ENCODE data around the gene ZNF138. TPM values are rescaled to one million over a fixed set of nuclear protein-coding genes. Genes with fewer than 3 reads are reported as not detected.

Gene ZNF138
- total RNA-seq, 2 experiments from 2014 or later = 5.6 to 7.3 TPM

DNA sequence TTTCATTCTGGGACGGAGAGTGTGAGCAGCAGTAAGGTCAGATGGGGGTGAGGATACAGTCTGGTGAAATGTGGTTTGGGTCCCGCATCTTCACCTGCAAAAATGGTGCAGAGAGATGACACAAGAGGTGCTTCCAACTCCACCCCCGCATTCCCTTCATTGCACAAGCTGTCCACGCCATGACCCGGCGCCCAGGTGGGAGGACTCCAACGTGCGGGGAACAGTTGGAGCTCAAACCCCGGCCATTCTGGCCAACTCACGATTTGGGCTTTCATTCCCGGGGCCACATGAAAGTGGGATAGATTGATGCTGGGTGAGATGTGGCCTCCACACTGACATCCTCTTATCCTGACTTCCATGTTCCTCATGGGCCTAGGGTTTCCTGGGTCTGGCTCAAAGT is 74.3 kb downstream of the ZNF138 start:
- Mint-ChIP-seq H3K27me3 (no peaks in the 10 kb centered on the region), H3K9me3 (no peaks in the 10 kb centered on the region), H3K4me3 (no peak overlapping the region), H3K27ac (no peak overlapping the region), H3K36me3 (ENCODE audit: low read depth) (no peaks in the 10 kb centered on the region), H3K4me1 (ENCODE audit: low read depth) (no peaks in the 10 kb centered on the region)
- ChIA-PET CTCF (no interaction called here), POLR2A (no interaction called here)
- intact Hi-C loops (cut with DNase I, micrococcal nuclease) = no loop called here
- DNase-seq = no peak
- Histone ChIP-seq H3K4me1 (ENCODE audit: insufficient read depth, low read length) (no peaks in the 10 kb centered on the region), H3K4me3 (ENCODE audit: low read length) (no peak overlapping the region), H3K27me3 (ENCODE audit: control insufficient read depth in 1 of 2, insufficient read depth in 2 of 2, low read length in 2 of 2) (no peaks in the 10 kb centered on the region), H3K9me3 (ENCODE audit: control insufficient read depth in 1 of 2, insufficient read depth in 1 of 2, low read length in 2 of 2) (peaks cover 0 to 39% of the 10 kb centered on the region in 2 experiments), H3K36me3 (ENCODE audit: insufficient read depth, low read length) (no peaks in the 10 kb centered on the region), H3K27ac (ENCODE audit: low read depth in 1 of 2, low read length in 2 of 2) (no peak overlapping the region)
- TF ChIP-seq, protein P1, sequence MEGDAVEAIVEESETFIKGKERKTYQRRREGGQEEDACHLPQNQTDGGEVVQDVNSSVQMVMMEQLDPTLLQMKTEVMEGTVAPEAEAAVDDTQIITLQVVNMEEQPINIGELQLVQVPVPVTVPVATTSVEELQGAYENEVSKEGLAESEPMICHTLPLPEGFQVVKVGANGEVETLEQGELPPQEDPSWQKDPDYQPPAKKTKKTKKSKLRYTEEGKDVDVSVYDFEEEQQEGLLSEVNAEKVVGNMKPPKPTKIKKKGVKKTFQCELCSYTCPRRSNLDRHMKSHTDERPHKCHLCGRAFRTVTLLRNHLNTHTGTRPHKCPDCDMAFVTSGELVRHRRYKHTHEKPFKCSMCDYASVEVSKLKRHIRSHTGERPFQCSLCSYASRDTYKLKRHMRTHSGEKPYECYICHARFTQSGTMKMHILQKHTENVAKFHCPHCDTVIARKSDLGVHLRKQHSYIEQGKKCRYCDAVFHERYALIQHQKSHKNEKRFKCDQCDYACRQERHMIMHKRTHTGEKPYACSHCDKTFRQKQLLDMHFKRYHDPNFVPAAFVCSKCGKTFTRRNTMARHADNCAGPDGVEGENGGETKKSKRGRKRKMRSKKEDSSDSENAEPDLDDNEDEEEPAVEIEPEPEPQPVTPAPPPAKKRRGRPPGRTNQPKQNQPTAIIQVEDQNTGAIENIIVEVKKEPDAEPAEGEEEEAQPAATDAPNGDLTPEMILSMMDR (IDR thresholded peaks at IDR 0.05) = no peak
- ATAC-seq (ENCODE audit: poor library complexity) = no peak

DNA sequence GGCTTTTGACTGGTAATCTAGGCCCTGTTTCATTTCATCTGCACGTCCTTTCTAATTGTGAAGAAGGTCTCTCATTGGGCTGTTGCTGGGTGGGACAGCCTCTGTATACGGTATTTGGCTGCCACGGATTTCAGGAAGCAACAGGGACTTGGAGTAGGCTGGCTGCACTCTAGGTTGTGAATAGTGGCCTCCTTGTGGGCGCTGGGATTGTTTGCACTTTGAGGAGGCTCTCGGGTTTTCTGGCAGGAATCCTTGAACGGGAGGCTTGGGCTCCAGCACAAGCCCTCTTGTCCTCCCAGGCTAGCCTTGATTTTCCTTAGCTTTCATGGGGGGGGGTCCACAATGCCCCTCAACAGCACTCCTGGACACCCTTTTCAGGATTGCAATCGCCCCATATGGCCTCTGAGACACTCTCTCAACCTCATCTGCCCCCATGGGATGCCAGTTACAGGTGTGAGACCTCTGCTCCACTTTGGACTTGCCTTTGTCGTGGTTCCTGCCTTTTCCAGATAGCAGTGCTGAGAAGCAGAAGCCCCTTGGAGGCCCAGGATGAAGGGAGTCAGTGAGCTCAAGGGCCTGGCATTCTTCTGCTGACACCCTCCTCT is 75.0 kb downstream of the ZNF138 start:
- intact Hi-C loops (cut with DNase I, micrococcal nuclease) = no loop called here
- H3K27me3 ChIP-seq (ENCODE audit: control insufficient read depth in 1 of 2, insufficient read depth in 2 of 2, low read length in 2 of 2) = no peaks in the 10 kb centered on the region
- H3K27ac Mint-ChIP-seq = no peak overlapping the region
- DNase-seq = no peak
- H3K36me3 ChIP-seq (ENCODE audit: insufficient read depth, low read length) = no peaks in the 10 kb centered on the region
- ChIA-PET POLR2A (no interaction called here), CTCF (no interaction called here)
- peaks cover 0 to 36% of the 10 kb centered on the region in 2 experiments for H3K9me3 ChIP-seq (ENCODE audit: control insufficient read depth in 1 of 2, insufficient read depth in 1 of 2, low read length in 2 of 2)
- ATAC-seq (ENCODE audit: poor library complexity) = no peak
- TF ChIP-seq, protein P1 (IDR thresholded peaks at IDR 0.05) = no peak
- H3K27me3 Mint-ChIP-seq = no peaks in the 10 kb centered on the region
- no peaks in the 10 kb centered on the region for H3K4me1 Mint-ChIP-seq (ENCODE audit: low read depth)
- H3K4me3 Mint-ChIP-seq = no peak overlapping the region
- no peaks in the 10 kb centered on the region for H3K36me3 Mint-ChIP-seq (ENCODE audit: low read depth)
- H3K27ac ChIP-seq (ENCODE audit: low read depth in 1 of 2, low read length in 2 of 2) = no peak overlapping the region
- no peaks in the 10 kb centered on the region for H3K9me3 Mint-ChIP-seq
- H3K4me1 ChIP-seq (ENCODE audit: insufficient read depth, low read length) = no peaks in the 10 kb centered on the region
- H3K4me3 ChIP-seq (ENCODE audit: low read length) = no peak overlapping the region

DNA sequence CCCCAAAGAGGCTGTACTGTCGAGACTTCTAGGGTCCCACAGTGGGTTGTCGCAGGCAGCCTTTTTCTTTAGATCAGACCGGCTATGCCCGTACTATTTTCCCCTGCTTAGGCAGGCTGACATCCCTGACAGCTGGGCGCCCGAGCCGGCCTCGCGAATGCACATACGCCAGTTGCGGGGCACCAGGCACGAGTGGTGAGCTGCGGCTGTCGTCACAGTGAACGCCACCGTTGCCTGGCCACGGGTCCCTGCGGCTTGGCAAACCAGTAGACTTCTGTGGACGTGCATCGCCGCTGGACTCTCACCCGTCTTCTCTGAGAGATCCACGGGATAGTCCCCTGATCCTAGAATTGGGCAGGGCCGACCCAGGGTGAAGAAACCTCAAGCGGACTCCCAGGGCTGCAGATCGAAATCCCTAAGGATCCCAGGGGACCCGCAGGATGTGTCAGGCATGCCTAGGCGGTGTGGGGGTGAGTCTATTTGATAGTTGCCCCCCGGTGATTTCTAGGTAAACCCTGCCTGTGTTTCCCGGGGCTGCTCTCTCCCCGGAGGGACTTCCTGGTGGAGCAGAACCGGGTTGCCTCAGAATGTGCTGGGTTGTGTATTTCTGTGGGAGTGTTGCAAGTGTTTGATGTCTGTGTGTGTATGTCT is 75.8 kb downstream of the ZNF138 start:
- no peaks in the 10 kb centered on the region for H3K27me3 Mint-ChIP-seq
- H3K36me3 Mint-ChIP-seq (ENCODE audit: low read depth) = no peaks in the 10 kb centered on the region
- no peaks in the 10 kb centered on the region for H3K4me1 Mint-ChIP-seq (ENCODE audit: low read depth)
- no peaks in the 10 kb centered on the region for H3K4me1 ChIP-seq (ENCODE audit: insufficient read depth, low read length)
- H3K4me3 Mint-ChIP-seq = no peak overlapping the region
- no peak overlapping the region for H3K27ac ChIP-seq (ENCODE audit: low read depth in 1 of 2, low read length in 2 of 2)
- CTCF ChIA-PET = no interaction called here
- no peak for ATAC-seq (ENCODE audit: poor library complexity)
- TF ChIP-seq, protein P1 (IDR thresholded peaks at IDR 0.05) = no peak
- no peaks in the 10 kb centered on the region for H3K9me3 Mint-ChIP-seq
- H3K27me3 ChIP-seq (ENCODE audit: control insufficient read depth in 1 of 2, insufficient read depth in 2 of 2, low read length in 2 of 2) = no peaks in the 10 kb centered on the region
- no peak overlapping the region for H3K4me3 ChIP-seq (ENCODE audit: low read length)
- no peak for DNase-seq
- no peak overlapping the region for H3K27ac Mint-ChIP-seq
- H3K36me3 ChIP-seq (ENCODE audit: insufficient read depth, low read length) = no peaks in the 10 kb centered on the region
- peaks cover 0 to 43% of the 10 kb centered on the region in 2 experiments for H3K9me3 ChIP-seq (ENCODE audit: control insufficient read depth in 1 of 2, insufficient read depth in 1 of 2, low read length in 2 of 2)
- intact Hi-C loops (cut with DNase I, micrococcal nuclease) = no loop called here
- POLR2A ChIA-PET = no interaction called here

Measured in CD4-positive, alpha-beta T cell (primary cell).